ENCODE data around the gene GRM3. TPM values are rescaled to one million over a fixed set of nuclear protein-coding genes. Genes with fewer than 3 reads are reported as not detected.

GRM3 gene
- total RNA-seq, 1 donor from 2014 or later = not detected

DNA sequence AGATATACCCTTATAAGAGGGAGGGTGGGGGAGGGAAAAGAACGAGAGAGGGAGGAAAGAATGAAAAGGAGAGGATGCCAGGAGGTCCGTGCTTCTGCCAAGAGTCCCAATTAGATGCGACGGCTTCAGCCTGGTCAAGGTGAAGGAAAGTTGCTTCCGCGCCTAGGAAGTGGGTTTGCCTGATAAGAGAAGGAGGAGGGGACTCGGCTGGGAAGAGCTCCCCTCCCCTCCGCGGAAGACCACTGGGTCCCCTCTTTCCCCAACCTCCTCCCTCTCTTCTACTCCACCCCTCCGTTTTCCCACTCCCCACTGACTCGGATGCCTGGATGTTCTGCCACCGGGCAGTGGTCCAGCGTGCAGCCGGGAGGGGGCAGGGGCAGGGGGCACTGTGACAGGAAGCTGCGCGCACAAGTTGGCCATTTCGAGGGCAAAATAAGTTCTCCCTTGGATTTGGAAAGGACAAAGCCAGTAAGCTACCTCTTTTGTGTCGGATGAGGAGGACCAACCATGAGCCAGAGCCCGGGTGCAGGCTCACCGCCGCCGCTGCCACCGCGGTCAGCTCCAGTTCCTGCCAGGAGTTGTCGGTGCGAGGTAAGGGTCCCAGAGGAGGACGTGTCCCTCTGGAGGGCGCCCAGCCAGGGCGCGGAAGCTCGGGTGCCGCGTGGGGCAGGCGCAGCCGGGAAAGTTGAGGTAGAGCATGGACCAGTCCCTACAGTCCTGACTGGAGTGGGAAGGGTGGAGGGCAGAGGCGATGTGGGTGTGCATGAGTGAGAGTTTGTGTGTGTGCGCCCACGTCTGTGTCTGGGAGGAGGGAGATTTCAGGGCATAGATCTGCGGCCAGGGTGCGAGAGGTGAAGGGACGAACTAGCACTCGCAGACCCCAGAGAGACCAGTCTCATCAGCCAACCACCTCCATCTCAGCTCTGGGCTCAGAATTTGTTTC, 844 bp downstream of the GRM3 start:
- no peak for FAIRE-seq
- TF ChIP-seq, protein P1, sequence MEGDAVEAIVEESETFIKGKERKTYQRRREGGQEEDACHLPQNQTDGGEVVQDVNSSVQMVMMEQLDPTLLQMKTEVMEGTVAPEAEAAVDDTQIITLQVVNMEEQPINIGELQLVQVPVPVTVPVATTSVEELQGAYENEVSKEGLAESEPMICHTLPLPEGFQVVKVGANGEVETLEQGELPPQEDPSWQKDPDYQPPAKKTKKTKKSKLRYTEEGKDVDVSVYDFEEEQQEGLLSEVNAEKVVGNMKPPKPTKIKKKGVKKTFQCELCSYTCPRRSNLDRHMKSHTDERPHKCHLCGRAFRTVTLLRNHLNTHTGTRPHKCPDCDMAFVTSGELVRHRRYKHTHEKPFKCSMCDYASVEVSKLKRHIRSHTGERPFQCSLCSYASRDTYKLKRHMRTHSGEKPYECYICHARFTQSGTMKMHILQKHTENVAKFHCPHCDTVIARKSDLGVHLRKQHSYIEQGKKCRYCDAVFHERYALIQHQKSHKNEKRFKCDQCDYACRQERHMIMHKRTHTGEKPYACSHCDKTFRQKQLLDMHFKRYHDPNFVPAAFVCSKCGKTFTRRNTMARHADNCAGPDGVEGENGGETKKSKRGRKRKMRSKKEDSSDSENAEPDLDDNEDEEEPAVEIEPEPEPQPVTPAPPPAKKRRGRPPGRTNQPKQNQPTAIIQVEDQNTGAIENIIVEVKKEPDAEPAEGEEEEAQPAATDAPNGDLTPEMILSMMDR (IDR thresholded peaks at IDR 0.05; ENCODE audit: insufficient read depth, low read length, severe bottlenecking) = no peak
- Histone ChIP-seq H3K27me3 (ENCODE audit: control insufficient read depth, insufficient read depth, low read length) (peaks cover 18% of the 10 kb centered on the region), H3K4me3 (ENCODE audit: low read depth, low read length) (no peak overlapping the region), H3K36me3 (ENCODE audit: control insufficient read depth, insufficient read depth, low read length) (no peaks in the 10 kb centered on the region)
- no peak for DNase-seq (ENCODE audit: low read depth)

DNA sequence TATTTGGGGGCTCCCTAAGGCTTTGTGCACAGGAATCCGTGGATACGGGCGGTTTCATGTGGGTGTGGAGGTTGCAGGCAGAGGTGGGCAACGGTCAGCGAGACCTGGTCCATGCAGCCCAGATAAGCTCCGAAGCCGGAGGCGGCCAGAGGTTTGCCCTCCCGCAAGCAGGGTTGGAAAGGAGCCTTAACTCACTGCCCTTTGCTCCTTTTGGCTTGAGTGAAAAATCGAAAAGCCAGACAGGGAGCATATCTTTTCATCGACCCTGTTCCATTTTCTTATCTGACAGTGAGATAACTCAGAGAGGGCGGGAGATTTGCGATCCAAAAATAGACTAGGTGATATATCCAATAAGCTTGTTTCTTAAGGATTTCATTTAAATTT, 1.5 kb downstream of the GRM3 start:
- DNase-seq (ENCODE audit: low read depth) = no peak
- Histone ChIP-seq H3K36me3 (ENCODE audit: control insufficient read depth, insufficient read depth, low read length) (no peaks in the 10 kb centered on the region), H3K27me3 (ENCODE audit: control insufficient read depth, insufficient read depth, low read length) (peaks cover 18% of the 10 kb centered on the region), H3K4me3 (ENCODE audit: low read depth, low read length) (no peak overlapping the region)
- TF ChIP-seq, protein P1 (IDR thresholded peaks at IDR 0.05; ENCODE audit: insufficient read depth, low read length, severe bottlenecking) = no peak
- no peak for FAIRE-seq

DNA sequence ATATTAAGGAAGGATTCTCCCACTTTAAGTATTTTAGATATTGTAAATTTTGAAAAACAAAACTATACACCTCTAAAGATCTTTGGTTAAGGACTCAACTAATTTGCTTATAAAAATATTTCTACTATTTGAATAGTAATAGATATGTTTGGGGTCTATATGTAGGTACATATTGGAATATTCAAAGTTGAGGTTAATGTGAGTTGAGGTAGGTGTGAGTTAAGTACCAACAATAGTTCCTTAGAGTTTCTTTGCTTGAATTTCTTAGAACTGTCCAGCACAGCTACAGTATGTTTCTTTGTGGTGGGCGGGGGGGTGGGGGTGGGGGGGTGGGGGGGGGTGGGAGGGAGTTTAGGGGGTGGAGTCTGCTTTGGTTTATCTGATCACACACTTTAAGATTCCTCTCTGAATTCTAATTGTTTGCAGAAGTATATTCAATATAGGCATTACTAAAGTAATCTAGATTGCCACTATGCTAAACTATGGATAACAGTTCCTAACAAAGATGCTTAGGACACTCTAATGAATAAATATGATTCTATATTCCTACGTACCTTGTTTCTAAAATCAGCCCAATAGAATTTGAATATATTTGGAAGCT, 2.1 kb downstream of the GRM3 start:
- H3K4me3 ChIP-seq (ENCODE audit: low read depth, low read length) = no peak overlapping the region
- FAIRE-seq = no peak
- peaks cover 18% of the 10 kb centered on the region for H3K27me3 ChIP-seq (ENCODE audit: control insufficient read depth, insufficient read depth, low read length)
- H3K36me3 ChIP-seq (ENCODE audit: control insufficient read depth, insufficient read depth, low read length) = no peaks in the 10 kb centered on the region
- no peak for DNase-seq (ENCODE audit: low read depth)
- TF ChIP-seq, protein P1 (IDR thresholded peaks at IDR 0.05; ENCODE audit: insufficient read depth, low read length, severe bottlenecking) = no peak

DNA sequence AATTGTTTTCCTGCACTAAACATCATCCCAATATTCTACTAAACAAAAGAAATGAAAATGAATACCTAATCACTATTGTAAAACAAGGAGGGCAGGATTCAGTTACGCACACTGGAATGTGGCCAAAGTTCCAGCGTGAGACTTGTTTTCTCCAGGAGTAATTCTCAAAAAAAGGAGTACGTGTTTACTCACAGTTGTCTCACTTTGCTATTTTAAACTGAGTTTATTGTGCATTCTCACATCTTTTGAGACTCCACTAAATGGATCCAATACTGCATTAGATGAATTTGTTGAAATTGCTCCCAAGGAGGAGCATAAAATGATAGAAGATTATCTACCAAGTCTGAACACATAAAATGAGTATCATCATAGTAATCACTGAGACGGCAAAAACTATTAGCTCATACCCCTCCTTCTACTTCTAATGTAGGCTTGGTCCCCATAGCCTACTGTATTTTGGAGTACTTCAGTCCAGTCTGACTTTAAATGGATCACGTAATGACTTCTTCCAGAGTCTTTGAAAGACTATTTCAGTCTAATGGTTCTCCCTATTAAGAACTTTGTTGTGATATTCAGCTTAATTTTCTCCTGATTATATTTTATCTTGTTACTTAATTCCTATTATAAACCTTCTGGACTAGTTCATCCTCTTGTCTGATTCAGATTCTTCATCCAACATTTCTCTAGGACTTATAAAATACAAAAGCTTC, 3.8 kb downstream of the GRM3 start:
- FAIRE-seq = no peak
- H3K27me3 ChIP-seq (ENCODE audit: control insufficient read depth, insufficient read depth, low read length) = peaks cover 15% of the 10 kb centered on the region
- TF ChIP-seq, protein P1 (IDR thresholded peaks at IDR 0.05; ENCODE audit: insufficient read depth, low read length, severe bottlenecking) = no peak

DNA sequence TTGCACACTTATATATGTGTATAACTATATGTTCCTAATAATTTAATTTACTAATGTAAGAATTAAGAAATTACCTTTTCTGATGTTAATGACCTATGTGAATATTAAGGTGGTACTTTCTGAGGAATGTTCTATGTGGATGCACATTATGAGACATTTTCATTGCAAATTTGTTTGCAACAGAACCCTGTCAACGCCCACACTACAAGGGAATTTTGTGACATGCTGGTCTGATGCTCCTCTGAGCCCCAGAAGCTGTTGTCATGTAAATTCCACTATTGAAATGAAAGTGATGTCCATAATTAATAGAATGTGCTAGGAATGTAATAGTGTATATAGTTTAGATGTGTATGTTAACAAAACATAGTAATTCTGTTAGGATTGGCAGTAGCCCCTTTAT, 4.5 kb downstream of the GRM3 start:
- Histone ChIP-seq H3K4me3 (ENCODE audit: low read depth, low read length) (no peak overlapping the region), H3K27me3 (ENCODE audit: control insufficient read depth, insufficient read depth, low read length) (peaks cover 14% of the 10 kb centered on the region), H3K36me3 (ENCODE audit: control insufficient read depth, insufficient read depth, low read length) (no peaks in the 10 kb centered on the region)
- FAIRE-seq = no peak
- no peak for DNase-seq (ENCODE audit: low read depth)
- TF ChIP-seq, protein P1 (IDR thresholded peaks at IDR 0.05; ENCODE audit: insufficient read depth, low read length, severe bottlenecking) = no peak

More for the DNA sequence above, 3.8 kb downstream of the GRM3 start:
- no peak overlapping the region for H3K4me3 ChIP-seq (ENCODE audit: low read depth, low read length)
- no peaks in the 10 kb centered on the region for H3K36me3 ChIP-seq (ENCODE audit: control insufficient read depth, insufficient read depth, low read length)
- DNase-seq (ENCODE audit: low read depth) = no peak
